HepG2 (cell line): ENCODE measurements around the gene CCDC102B. TPM values are rescaled to one million over a fixed set of nuclear protein-coding genes. Genes with fewer than 3 reads are reported as not detected.

Source experiments
- AFF4 ChIP-seq: sonication (generic); formaldehyde crosslinking; IDR thresholded peaks from 2 replicates; pipeline ENCODE4 v1.4.0; 2020; ENCODE audit warnings: missing genetic modification reagents
- ATF6 ChIP-seq: sonication (generic); formaldehyde crosslinking; conservative IDR thresholded peaks from 2 replicates; pipeline ENCODE4 v1.4.0; 2020; ENCODE audit warnings: missing genetic modification reagents
- BHLHE40 ChIP-seq: IDR thresholded peaks from 2 replicates; pipeline ENCODE4 v1.6.1; 2011; ENCODE audit warnings: low read length, improper control_type of control experiment
- FOSL2 ChIP-seq: sonication (generic); formaldehyde crosslinking; IDR thresholded peaks from 2 replicates; pipeline ENCODE4 v1.4.0; 2020; ENCODE audit warnings: missing genetic modification reagents
- MAF1 ChIP-seq: sonication (generic); formaldehyde crosslinking; IDR thresholded peaks from 2 replicates; pipeline ENCODE4 v1.5.0; 2020; ENCODE audit warnings: missing genetic modification reagents, borderline replicate concordance
- NR2C2 ChIP-seq: sonication (generic); formaldehyde crosslinking; IDR thresholded peaks from 2 replicates; pipeline ENCODE4 v1.4.0; 2020; ENCODE audit warnings: missing genetic modification reagents, mild to moderate bottlenecking, moderate library complexity, borderline replicate concordance
- PHF5A ChIP-seq: IDR thresholded peaks from one replicate; pipeline ENCODE4 v1.6.1; 2018; ENCODE audit warnings: low read depth, missing genetic modification reagents; ENCODE audit not compliant: unreplicated experiment
- SOX13 ChIP-seq, 3 experiments: fragments of 450-650 bp in 1 of 3; sonication (generic) in 1 of 3; formaldehyde crosslinking in 1 of 3; IDR thresholded peaks in 2 of 3; conservative IDR thresholded peaks in 1 of 3; 2 replicates each; pipeline versions ENCODE4 v1.5.0 to v1.6.1; 2016 to 2020; ENCODE audit warnings: antibody characterized with exemption in 1 of 3, mild to moderate bottlenecking in 1 of 3, missing compliant biosample characterization in 1 of 3, missing genetic modification reagents in 1 of 3, moderate library complexity in 1 of 3
- SYNCRIP ChIP-seq: fragments of 200-400 bp; formaldehyde crosslinking; IDR thresholded peaks from 2 replicates; pipeline ENCODE4 v1.6.1; 2018; ENCODE audit warnings: mild to moderate bottlenecking, low read depth, low read length; ENCODE audit not compliant: insufficient read depth
- TBL1XR1 ChIP-seq: fragments of 150-350 bp; IDR thresholded peaks from 2 replicates; pipeline ENCODE4 v1.6.1; 2014; ENCODE audit warnings: borderline replicate concordance, low read length; ENCODE audit not compliant: partially characterized antibody
- TBX3 ChIP-seq: fragments of 450-650 bp; IDR thresholded peaks from 2 replicates; pipeline ENCODE4 v1.6.1; 2017; ENCODE audit warnings: antibody characterized with exemption, mild to moderate bottlenecking, inconsistent platforms, borderline replicate concordance
- ZBTB46 ChIP-seq: sonication (generic); formaldehyde crosslinking; IDR thresholded peaks from 2 replicates; pipeline ENCODE4 v1.4.0; 2020; ENCODE audit warnings: mild to moderate bottlenecking, missing genetic modification reagents, borderline replicate concordance
- ZNF281 ChIP-seq: sonication (generic); formaldehyde crosslinking; IDR thresholded peaks from 2 replicates; pipeline ENCODE4 v1.4.0; 2020; ENCODE audit warnings: missing genetic modification reagents, borderline replicate concordance
- ZNF547 ChIP-seq: sonication (generic); formaldehyde crosslinking; IDR thresholded peaks from 2 replicates; pipeline ENCODE4 v1.5.1; 2020; ENCODE audit warnings: mild to moderate bottlenecking, missing genetic modification reagents
- ZNF570 ChIP-seq: sonication (generic); formaldehyde crosslinking; IDR thresholded peaks from 2 replicates; pipeline ENCODE4 v1.4.0; 2020; ENCODE audit warnings: mild to moderate bottlenecking, missing genetic modification reagents, borderline replicate concordance
- ZSCAN5A ChIP-seq: sonication (generic); formaldehyde crosslinking; IDR thresholded peaks from 2 replicates; pipeline ENCODE4 v1.8.0; 2022; ENCODE audit warnings: mild to moderate bottlenecking, missing genetic modification reagents, borderline replicate concordance
- polyA plus RNA-seq, 8 experiments: library from polyadenylated mRNA; depleted of rRNA in 3 of 8; stranded (reverse) in 7 of 8; unstranded in 1 of 8; fragments of >200 nt; fragmentation: Illumina TruSeq in 4 of 8; extraction: Trizol in 4 of 8; gene quantifications; 2 replicates each; pipeline versions ENCODE4 v1.2.1 to v1.2.3, GENCODE V29; 2011 to 2016; ENCODE audit warnings: low read depth in 4 of 8, missing spikeins in 1 of 8, mixed read lengths in 1 of 8; ENCODE audit not compliant: insufficient read depth in 1 of 8
- total RNA-seq, 5 experiments: library from RNA; depleted of rRNA; stranded (reverse); fragments of >200 nt; fragmentation: Illumina TruSeq; extraction: Trizol; gene quantifications; 2 replicates each; pipeline ENCODE4 v1.2.3, GENCODE V29; 2016; ENCODE audit warnings: low read depth in 1 of 5

The CCDC102B gene
- total and polyA plus RNA-seq, 2 of the 13 experiments (the other 11 are each of a cell fraction or from before 2014, with no cell fraction given): 2.3 to 3.7 TPM

GRCh38 chr18:68887410-68887809 is 89.5 kb downstream of the CCDC102B start (continued):
- TF ChIP-seq ZBTB46 (no peak), ZNF281 (CRISPR knock-in tag) (no peak), ATF6 (CRISPR knock-in tag) (no peak), FOSL2 (no peak; the same call in 1 of the 2 replicates), SYNCRIP (no peak), ZNF570 (CRISPR knock-in tag) (no peak), PHF5A (CRISPR knock-in tag) (no peak), SOX13 (IDR thresholded peaks at IDR 0.05) (no peak; the same call in 1 of the 2 replicates), SOX13 (CRISPR knock-in tag; conservative IDR thresholded peaks at IDR 0.05 in 1 of 2, IDR thresholded peaks at IDR 0.05 in 1 of 2) (peak in 1 of 2 experiments; percentile 87; a peak in 2 of 4 replicates), ZNF547 (CRISPR knock-in tag) (no peak), BHLHE40 (peak; percentile 53; the same call in 1 of the 2 replicates), NR2C2 (CRISPR knock-in tag) (peak; percentile 58; the same call in 1 of the 2 replicates), AFF4 (CRISPR knock-in tag) (no peak), ZSCAN5A (peak; percentile 86; the same call in 1 of the 2 replicates), TBL1XR1 (no peak), MAF1 (CRISPR knock-in tag) (no peak), TBX3 (peak; percentile 64; the same call in 1 of the 2 replicates)
